Measurements from ENCODE around the gene DGUOK.

DNA sequence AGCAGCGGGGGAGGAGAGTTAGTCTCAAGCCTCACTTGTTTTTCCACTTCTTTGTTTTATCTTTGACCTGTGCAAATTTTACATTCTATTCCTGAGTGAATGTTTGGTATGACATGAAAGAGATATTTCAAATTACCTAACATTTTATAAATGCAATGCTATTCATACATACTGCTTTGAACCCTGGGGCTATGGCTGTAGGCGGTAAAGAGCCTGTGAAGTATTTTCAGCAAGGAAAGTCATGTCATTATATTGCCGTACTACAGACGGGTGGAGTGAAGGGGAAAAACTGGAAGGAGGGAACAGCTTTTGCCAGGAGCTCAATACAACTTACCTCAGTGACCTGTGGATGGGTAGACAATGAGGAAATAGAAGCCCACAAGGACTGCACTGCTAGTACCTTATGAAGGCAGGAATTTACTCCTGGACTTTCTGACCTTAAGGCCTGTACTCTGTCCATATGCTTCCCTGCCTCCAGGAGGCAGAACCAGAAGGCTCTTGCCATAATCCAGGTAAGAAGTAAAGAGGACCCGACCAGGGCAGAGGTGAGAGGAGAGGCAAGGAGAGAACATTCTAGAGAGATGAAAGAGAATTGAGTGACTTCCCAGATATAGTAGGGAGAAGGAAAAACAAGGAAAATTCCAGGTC lies 29.7 kb downstream of the DGUOK start:
- TF ChIP-seq POLR2AphosphoS5 (IDR thresholded peaks at IDR 0.05; ENCODE audit: low read depth, low read length), result no peak
- TF ChIP-seq TAF1 (IDR thresholded peaks at IDR 0.05; ENCODE audit: low read depth, low read length), result no peak
- no peak for TF ChIP-seq POLR2A (IDR thresholded peaks at IDR 0.05; ENCODE audit: low read depth, low read length)
- TF ChIP-seq SPI1 (IDR thresholded peaks at IDR 0.05; ENCODE audit: low read depth, low read length), result no peak
- TF ChIP-seq PAX5 (IDR thresholded peaks at IDR 0.05; ENCODE audit: insufficient read depth, low read length, severe bottlenecking), result no peak
- TF ChIP-seq POU2F2 (IDR thresholded peaks at IDR 0.05; ENCODE audit: low read depth, low read length), result no peak

Data from GM12891 (cell line).